Gastrocnemius medialis (tissue), 4 donors: ENCODE data around the gene AKR1C2. TPM values are rescaled to one million over a fixed set of nuclear protein-coding genes. Genes with fewer than 3 reads are reported as not detected.
"Not testable (repeated sequence)": the region's sequence is repeated elsewhere in the genome, so short reads cannot be mapped to it uniquely, and the experiment has no call there.

ENCODE experiments used
- ATAC-seq, 2 donors: fragments of 150-250 bp; one replicate each; pipeline ENCODE4 v1.9.1; 2016
- DNase-seq, 2 donors: peaks; one replicate each; pipeline ENCODE4 v3.0.0-alpha.2; 2019
- H3K27ac ChIP-seq, 4 donors: fragments of 200-600 bp; sonication (generic); 1 replicate in 1 of 4; 2 replicates in 3 of 4; pipeline ENCODE4 v1.5.1; 2016 to 2018; ENCODE audit warnings: mild to moderate bottlenecking in 2 of 4, moderate library complexity in 1 of 4
- H3K27me3 ChIP-seq, 3 donors: fragments of 200-600 bp; sonication (generic) in 2 of 3; 1 replicate in 1 of 3; 2 replicates in 2 of 3; pipeline versions ENCODE4 v1.5.1 to v1.6.0; 2016 to 2019; ENCODE audit warnings: mild to moderate bottlenecking in 1 of 3, moderate library complexity in 1 of 3
- H3K36me3 ChIP-seq, 2 donors: fragments of 200-600 bp; sonication (generic) in 1 of 2; one replicate each; pipeline ENCODE4 v1.5.1; 2017 to 2018
- H3K4me1 ChIP-seq, 2 donors: fragments of 200-600 bp; sonication (generic) in 1 of 2; one replicate each; pipeline ENCODE4 v1.5.1; 2016 to 2017; ENCODE audit warnings: mild to moderate bottlenecking in 2 of 2
- H3K4me3 ChIP-seq, 4 donors: fragments of 200-600 bp; sonication (generic) in 3 of 4; 1 replicate in 1 of 4; 2 replicates in 3 of 4; pipeline ENCODE4 v1.5.1; 2016 to 2019; ENCODE audit warnings: mild to moderate bottlenecking in 2 of 4
- H3K9me3 ChIP-seq, 3 donors: fragments of 200-600 bp; sonication (generic) in 2 of 3; 1 replicate in 1 of 3; 2 replicates in 2 of 3; pipeline ENCODE4 v1.5.1; 2016 to 2019
- CTCF ChIP-seq, 5 experiments: fragments of 450-650 bp in 3 of 5; fragments of 200-600 bp in 2 of 5; sonication (generic) in 2 of 5; IDR thresholded peaks in 4 of 5; conservative IDR thresholded peaks in 1 of 5; 1 replicate in 4 of 5; 2 replicates in 1 of 5; pipeline ENCODE4 v1.5.1; 2016 to 2019; ENCODE audit warnings: antibody characterized with exemption in 5 of 5, mild to moderate bottlenecking in 3 of 5, moderate library complexity in 3 of 5
- POLR2A ChIP-seq, 2 donors: fragments of 450-650 bp; IDR thresholded peaks; one replicate each; pipeline ENCODE4 v1.6.1; 2017; ENCODE audit warnings: antibody characterized with exemption in 2 of 2, mild to moderate bottlenecking in 2 of 2, moderate library complexity in 2 of 2
- in situ Hi-C, 4 donors: fragments of 200-750 bp; cut with MboI; loops; one replicate each; pipeline versions ENCODE4 v1.15.0 to v1.8.0; 2017; ENCODE audit warnings: low sequenced_read_pairs in 4 of 4
- intact Hi-C: fragments of 100-400 bp; cut with DNase I; formaldehyde crosslinking; loops from one replicate; pipeline ENCODE4 v1.15.1; 2023; ENCODE audit warnings: low total_unique reads
- total RNA-seq, 4 donors: library from RNA; depleted of rRNA; stranded (reverse); fragments of >200 nt; gene quantifications; one replicate each; pipeline versions ENCODE4 v1.1.0 to v1.2.3, GENCODE V29; 2016

AKR1C2 gene
- total RNA-seq, 4 donors from 2014 or later = 325 to 380 (median 345) TPM

GRCh38 chr10:4943821-4944220 is 59.8 kb downstream of the AKR1C2 start:
- no peak for TF ChIP-seq POLR2A (IDR thresholded peaks at IDR 0.05)
- Histone ChIP-seq H3K36me3 (no peaks in the 10 kb centered on the region), H3K4me3 (no peak overlapping the region), H3K27ac (peak overlapping the region; percentile 67 to 70 (median 68)), H3K27me3 (no peaks in the 10 kb centered on the region), H3K4me1 (peaks cover 40 to 50% of the 10 kb centered on the region in 2 donors), H3K9me3 (no peaks in the 10 kb centered on the region)
- intact Hi-C loops = loop anchor here (2.0 kb wide), 1 partner anchor 93 kb away; no protein-coding TSS in a partner anchor
- in situ Hi-C loops = no loop called here
- no peak for DNase-seq
- ATAC-seq = no peak

- intact Hi-C loops = loop anchor here (2.0 kb wide), 1 partner anchor 93 kb away; no protein-coding TSS in a partner anchor
- ATAC-seq, in situ Hi-C loops, DNase-seq, H3K27me3 ChIP-seq, H3K4me3 ChIP-seq, H3K9me3 ChIP-seq, H3K36me3 ChIP-seq: not testable (repeated sequence)
- Histone ChIP-seq H3K4me1 (peaks cover 37 to 50% of the 10 kb centered on the region in 2 donors), H3K27ac (peak overlapping the region; percentile 67 to 70 (median 68))
These were observed 60.2 kb downstream of the AKR1C2 start for GRCh38 chr10:4943416-4943815.

GRCh38 chr10:4942931-4943330 is 60.7 kb downstream of the AKR1C2 start:
- H3K36me3 ChIP-seq, H3K27me3 ChIP-seq, H3K9me3 ChIP-seq, H3K4me3 ChIP-seq, in situ Hi-C loops: not testable (repeated sequence)
- TF ChIP-seq CTCF (IDR thresholded peaks at IDR 0.05 in 4 of 5, conservative IDR thresholded peaks at IDR 0.05 in 1 of 5) = peak in 1 of 5 experiments; percentile 17
- intact Hi-C loops = loop anchor here (2.0 kb wide), 1 partner anchor 92 kb away; no protein-coding TSS in a partner anchor
- peaks cover 34 to 47% of the 10 kb centered on the region in 2 donors for H3K4me1 ChIP-seq
- ATAC-seq = peak; percentile 67 to 86
- DNase-seq = peak in 1 of 2 donors; percentile 60
- H3K27ac ChIP-seq = peak overlapping the region; percentile 67 to 70 (median 68)

GRCh38 chr10:4941540-4942330 is 61.9 kb downstream of the AKR1C2 start:
- DNase-seq (no peak), ATAC-seq (peak; percentile 26 to 47)
- in situ Hi-C loops (no loop called here), intact Hi-C loops (loop anchor here (2.0 kb wide), 1 partner anchor 91 kb away; no protein-coding TSS in a partner anchor)
- Histone ChIP-seq H3K4me1 (peaks cover 30 to 37% of the 10 kb centered on the region in 2 donors), H3K9me3 (no peaks in the 10 kb centered on the region), H3K4me3 (no peak overlapping the region), H3K27me3 (no peaks in the 10 kb centered on the region), H3K27ac (peak overlapping the region; percentile 67 to 70 (median 68)), H3K36me3 (no peaks in the 10 kb centered on the region)
- no peak for TF ChIP-seq POLR2A (IDR thresholded peaks at IDR 0.05)
- no peak for TF ChIP-seq CTCF (IDR thresholded peaks at IDR 0.05 in 4 of 5, conservative IDR thresholded peaks at IDR 0.05 in 1 of 5)

- in situ Hi-C loops, ATAC-seq, DNase-seq, H3K4me3 ChIP-seq, intact Hi-C loops, H3K9me3 ChIP-seq, H3K36me3 ChIP-seq, H3K27me3 ChIP-seq: not testable (repeated sequence)
- peak overlapping the region; percentile 39 to 70 (median 68) for H3K27ac ChIP-seq
- H3K4me1 ChIP-seq = peaks cover 28 to 37% of the 10 kb centered on the region in 2 donors
These were observed 62.7 kb downstream of the AKR1C2 start for GRCh38 chr10:4940909-4941308.

GRCh38 chr10:4940073-4940428 is 63.6 kb downstream of the AKR1C2 start:
- ATAC-seq, H3K4me3 ChIP-seq, DNase-seq, H3K27ac ChIP-seq, in situ Hi-C loops, H3K36me3 ChIP-seq, H3K27me3 ChIP-seq, intact Hi-C loops, H3K9me3 ChIP-seq: not testable (repeated sequence)
- H3K4me1 ChIP-seq = peaks cover 28 to 37% of the 10 kb centered on the region in 2 donors
